NCI-H526 (cell line): ENCODE data around the gene GPR141.

Experiments
- DNase-seq, 2 experiments: peaks; one replicate each; lab custom pipeline; 2025; lab: John Stamatoyannopoulos, UW

The GPR141 gene

DNA sequence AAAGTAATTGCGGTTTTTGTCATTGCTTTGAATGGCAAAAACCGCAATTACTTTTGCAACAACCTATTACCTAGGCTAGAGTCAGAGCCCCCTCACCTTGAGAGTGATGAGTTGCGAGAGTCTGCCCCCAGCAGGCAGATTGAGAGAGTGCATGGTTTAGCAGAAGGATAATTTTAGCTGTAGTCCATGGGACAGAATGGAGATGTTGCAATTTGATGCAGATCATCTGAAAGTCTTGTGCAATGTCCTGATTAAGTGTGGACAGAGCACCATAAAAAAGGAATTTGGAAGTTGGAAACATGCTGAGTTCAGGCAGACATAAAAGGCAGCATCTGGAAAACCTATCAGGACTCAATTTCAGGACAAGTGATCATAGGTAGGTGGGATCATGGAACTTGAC is 48.7 kb downstream of the GPR141 start:
- DNase-seq, result peak; percentile 50 to 80

- no peak for DNase-seq
Observed at GRCh38 chr7:37732888-37733287, 49.3 kb downstream of the GPR141 start.

GRCh38 chr7:37735196-37735595 is 51.6 kb downstream of the GPR141 start:
- DNase-seq, result no peak

DNA sequence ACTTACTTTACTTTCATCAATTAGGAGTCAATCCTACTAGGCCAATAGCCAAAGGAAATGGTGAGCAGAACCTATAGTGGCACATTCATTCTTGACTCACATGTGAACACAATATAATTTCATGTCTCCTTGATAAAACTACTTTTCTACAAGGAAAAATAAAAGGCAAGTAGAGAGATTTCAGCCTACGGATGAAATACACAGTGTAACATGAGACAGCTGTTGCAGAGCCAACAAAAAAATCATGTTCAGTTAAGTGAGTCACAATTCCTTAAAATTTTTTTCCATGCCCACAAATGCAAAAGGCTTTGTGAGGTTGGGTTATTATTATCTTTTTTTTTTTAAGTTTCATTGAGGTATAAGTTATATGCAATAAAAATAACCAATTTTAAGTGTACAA is 54.8 kb downstream of the GPR141 start:
- no peak for DNase-seq

DNA sequence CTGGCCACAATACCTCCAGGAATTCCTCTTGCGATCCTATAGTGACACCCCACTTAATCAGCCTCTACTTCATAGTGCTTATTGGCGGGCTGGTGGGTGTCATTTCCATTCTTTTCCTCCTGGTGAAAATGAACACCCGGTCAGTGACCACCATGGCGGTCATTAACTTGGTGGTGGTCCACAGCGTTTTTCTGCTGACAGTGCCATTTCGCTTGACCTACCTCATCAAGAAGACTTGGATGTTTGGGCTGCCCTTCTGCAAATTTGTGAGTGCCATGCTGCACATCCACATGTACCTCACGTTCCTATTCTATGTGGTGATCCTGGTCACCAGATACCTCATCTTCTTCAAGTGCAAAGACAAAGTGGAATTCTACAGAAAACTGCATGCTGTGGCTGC is 56.8 kb downstream of the GPR141 start:
- DNase-seq, result no peak

DNA sequence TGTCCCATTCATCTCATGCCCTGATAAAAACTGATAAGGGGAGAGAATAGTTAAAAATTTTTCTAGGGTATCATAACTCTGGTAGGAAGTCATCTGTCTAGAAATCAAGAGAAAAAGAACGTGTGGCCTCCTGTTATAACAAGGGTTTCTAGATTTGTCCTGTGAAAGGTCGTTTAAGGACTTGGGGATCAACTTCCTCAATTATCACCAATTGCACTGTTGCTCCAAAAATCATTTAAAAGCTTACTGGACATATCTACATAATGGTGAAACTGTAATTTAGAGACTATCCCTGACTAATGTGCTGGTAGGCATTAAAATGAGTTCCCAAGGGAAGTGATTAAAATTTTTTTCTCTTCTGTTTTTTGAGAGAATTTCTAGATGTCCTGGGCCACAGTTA is 58.2 kb downstream of the GPR141 start:
- DNase-seq, result no peak

DNA sequence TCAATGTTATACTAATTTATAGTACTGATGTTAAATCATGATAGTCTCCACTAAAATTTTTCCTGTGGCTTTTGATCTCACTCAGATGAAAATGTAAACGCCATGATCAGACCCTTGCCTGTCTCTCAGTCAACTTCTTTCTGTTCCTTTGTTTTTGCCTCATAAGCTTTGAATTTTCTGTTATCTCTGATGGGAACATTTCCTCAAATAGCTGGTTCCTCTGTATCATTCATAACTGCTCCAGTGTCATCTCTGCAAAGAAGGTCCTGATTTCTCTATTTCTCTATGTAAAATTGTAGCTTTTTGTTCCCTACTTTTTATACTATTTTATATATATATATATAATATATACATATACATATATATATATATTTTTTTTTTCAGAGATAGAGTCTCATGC is 67.5 kb downstream of the GPR141 start:
- no peak for DNase-seq

- no peak for DNase-seq
Observed at GRCh38 chr7:37753398-37754050, 70.0 kb downstream of the GPR141 start.

DNA sequence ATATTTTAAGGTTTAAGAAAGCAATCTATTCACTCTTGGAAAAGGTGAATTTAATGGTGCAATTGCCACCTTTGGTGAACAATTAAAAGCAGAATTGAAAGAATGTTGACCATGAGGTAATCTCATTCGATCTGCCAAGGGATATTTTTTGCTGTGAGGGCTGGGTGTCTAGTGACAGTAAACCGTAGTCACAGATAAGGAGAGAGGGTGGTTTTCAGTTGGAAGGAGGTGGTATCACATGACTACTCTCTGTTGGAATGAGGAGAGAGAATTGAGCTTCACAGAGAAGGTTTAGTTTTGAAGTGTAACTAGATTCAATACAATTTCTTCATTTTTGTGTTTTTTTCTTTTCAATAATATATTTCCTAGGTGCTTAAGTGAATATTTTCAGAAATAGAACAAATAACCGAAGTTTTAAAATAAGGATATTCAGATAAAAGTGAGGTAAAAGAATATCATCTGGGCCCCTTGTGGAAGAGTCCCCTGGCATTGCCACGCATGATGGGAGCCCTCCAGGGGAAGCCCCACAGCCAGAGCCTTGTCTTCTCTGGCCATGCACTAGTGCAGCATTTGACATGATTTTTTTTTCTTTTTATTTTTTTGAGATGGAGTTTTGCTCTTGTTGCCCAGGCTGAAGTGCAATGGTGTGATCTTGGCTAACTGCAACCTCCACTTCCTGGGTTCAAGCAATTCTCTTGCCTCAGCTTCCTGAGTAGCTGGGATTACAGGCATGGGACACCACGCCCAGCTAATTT is 73.4 kb downstream of the GPR141 start:
- no peak for DNase-seq

GRCh38 chr7:37757563-37757962 is 74.0 kb downstream of the GPR141 start:
- DNase-seq, result no peak

DNA sequence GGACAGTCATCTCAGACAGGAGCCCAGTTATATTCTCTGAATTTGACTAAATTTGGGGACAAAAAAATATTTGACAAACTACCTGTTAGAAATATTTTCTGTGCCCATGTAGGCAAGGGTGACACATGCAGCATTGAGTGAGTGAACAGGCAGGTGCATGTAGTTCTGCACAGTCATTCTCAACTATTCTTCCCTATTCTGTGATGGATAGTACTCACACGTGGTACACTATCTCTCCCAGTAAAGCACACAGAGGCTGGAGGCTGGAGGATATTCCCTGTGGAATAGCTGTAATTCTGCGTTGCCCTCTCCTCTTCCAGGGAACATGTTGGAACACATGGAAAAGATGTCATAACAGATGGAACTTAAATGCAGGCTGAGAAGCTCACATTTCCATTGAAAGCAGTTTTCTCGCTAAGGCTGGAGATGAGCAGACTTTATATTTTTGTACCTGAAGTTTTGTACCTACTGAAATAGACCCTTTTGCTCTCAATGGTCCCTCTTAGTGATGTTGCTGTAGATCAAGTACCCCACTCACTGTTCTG is 75.0 kb downstream of the GPR141 start:
- no peak for DNase-seq

DNA sequence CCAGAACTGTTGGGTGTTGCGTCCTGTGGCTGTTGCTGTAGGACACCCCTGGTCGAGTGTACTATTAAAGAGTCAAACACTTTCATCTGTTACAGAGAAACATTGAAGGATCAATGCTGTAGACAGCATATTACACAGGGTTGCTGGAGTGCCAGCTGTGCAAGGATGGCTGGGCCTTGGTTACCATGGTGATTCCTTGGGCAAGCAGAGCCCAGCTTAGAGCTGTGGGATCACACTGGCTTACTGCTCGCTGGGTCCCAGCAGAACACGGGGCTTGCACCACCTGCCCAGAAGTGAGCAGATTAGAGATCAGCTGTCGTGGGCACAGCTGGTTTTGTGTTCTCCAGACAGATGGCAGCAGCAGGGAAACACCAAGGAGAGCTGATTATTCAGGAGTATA is 76.0 kb downstream of the GPR141 start:
- DNase-seq, result no peak

GRCh38 chr7:37765421-37765829 is 81.9 kb downstream of the GPR141 start:
- no peak for DNase-seq

GRCh38 chr7:37765872-37766525 is 82.4 kb downstream of the GPR141 start:
- DNase-seq, result no peak

GRCh38 chr7:37768611-37769010 is 85.0 kb downstream of the GPR141 start:
- no peak for DNase-seq

GRCh38 chr7:37769291-37769690 is 85.7 kb downstream of the GPR141 start:
- no peak for DNase-seq

DNA sequence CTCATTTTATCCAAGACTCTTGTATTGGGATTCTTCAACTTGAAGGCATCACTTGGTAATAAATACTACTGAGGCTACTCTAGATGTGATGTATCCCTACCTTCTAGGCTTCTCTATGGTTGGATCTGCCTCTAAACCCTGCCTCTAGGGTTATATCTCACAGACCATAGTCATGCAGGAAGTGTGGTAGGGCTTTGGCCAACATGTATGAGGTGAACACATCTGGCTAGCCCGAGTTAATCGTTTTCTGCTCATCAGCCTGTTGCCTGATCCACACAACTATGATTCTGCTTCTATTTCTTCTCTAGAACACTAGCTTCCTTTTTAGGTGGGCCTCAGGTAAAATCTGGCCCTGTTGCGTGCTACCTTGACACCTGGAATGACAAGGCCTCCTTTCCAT is 86.2 kb downstream of the GPR141 start:
- no peak for DNase-seq

- no peak for DNase-seq
Observed at GRCh38 chr7:37770838-37771237, 87.3 kb downstream of the GPR141 start.

- DNase-seq, result no peak
Observed at GRCh38 chr7:37771342-37771741, 87.8 kb downstream of the GPR141 start.

GRCh38 chr7:37771801-37772200 is 88.2 kb downstream of the GPR141 start:
- no peak for DNase-seq

GRCh38 chr7:37775921-37776320 is 92.4 kb downstream of the GPR141 start:
- no peak for DNase-seq

DNA sequence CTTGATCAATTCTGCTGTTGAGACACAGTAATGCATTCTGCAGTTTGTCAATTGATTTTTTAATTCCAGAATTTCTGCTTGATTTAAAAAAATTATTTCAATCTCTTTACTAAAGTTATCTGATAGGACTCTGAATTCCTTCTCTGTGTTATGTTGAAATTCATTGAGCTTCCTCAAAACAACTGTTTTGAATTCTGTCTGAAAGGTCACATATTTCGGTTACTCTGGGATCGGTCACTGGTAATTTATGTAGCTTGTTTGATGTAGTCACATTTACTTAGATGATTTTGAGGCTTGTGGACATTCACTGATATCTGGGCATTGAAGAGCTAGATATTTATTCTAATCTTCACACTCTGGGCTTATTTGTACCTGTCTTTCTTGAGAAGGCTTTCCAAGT is 97.6 kb downstream of the GPR141 start:
- no peak for DNase-seq

DNA sequence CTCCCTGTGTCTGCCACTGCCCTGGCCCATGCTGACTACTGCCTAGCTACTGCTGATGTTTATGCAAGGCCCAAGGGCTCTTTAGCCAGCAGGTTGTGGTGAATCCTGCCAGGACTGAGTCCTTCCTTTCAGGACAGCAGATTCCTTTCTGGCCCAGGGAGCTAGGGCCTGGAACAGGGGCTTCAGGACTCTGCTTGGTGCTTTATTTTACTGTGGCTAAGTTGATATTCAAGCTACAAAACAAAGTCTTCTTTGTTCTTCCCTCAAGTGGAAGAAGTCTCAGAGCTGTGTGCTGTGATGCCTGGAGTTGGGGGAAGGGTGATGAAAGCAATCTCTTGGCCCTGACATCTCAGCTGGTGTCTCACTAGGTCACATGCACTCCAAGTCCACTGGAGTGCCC is 98.6 kb downstream of the GPR141 start:
- DNase-seq, result peak in 1 of 2 experiments; percentile 4
